ENCODE data around the gene GIGYF2.
A peak's percentile ranks its signal among the peaks of the same experiment; 100 is the strongest.

GIGYF2 gene

GRCh38 chr2:232870018-232870765 lies 173.1 kb downstream of the GIGYF2 start, which contains the start of gene SNORC:
SNORC (plus strand) TSS chr2:232870264; CDS start chr2:232870342, 78 bp downstream.
- Histone ChIP-seq H3K9me3 (replicated peaks; ENCODE audit: low read length) (no peaks in the 10 kb centered on the region), H3K4me2 (ENCODE audit: low read length) (no peak within 1 kb of the TSS), H3K4me1 (ENCODE audit: control insufficient read depth, insufficient read depth, low read length) (no peaks in the 10 kb centered on the region)

GRCh38 chr2:232870766-232871371 lies 173.7 kb downstream of the GIGYF2 start:
- Histone ChIP-seq H3K9ac (ENCODE audit: low read depth, low read length) (no peak overlapping the region), H3K27me3 (ENCODE audit: control insufficient read depth, insufficient read depth, low read length) (peaks cover 7% of the 10 kb centered on the region), H3K36me3 (ENCODE audit: insufficient read depth, low read length) (no peaks in the 10 kb centered on the region), H3K4me1 (ENCODE audit: control insufficient read depth, insufficient read depth, low read length) (peaks cover 2% of the 10 kb centered on the region), H3K4me3 (ENCODE audit: low read length) (no peak overlapping the region), H3K4me2 (ENCODE audit: low read length) (no peak overlapping the region), H3K9me3 (replicated peaks; ENCODE audit: low read length) (no peaks in the 10 kb centered on the region)

More at GRCh38 chr2:232870018-232870765, 173.1 kb downstream of the GIGYF2 start, which contains the start of gene SNORC:
- Histone ChIP-seq H3K27me3 (ENCODE audit: control insufficient read depth, insufficient read depth, low read length) (peaks cover under 1% of the 10 kb centered on the region), H3K4me3 (ENCODE audit: low read length) (no peak within 1 kb of the TSS), H3K36me3 (ENCODE audit: insufficient read depth, low read length) (no peaks in the 10 kb centered on the region), H3K9ac (ENCODE audit: low read depth, low read length) (no peak within 1 kb of the TSS)

- Histone ChIP-seq H3K36me3 (ENCODE audit: insufficient read depth, low read length) (no peaks in the 10 kb centered on the region), H3K4me3 (ENCODE audit: low read length) (no peak overlapping the region), H3K9me3 (replicated peaks; ENCODE audit: low read length) (no peaks in the 10 kb centered on the region), H3K4me2 (ENCODE audit: low read length) (no peak overlapping the region), H3K4me1 (ENCODE audit: control insufficient read depth, insufficient read depth, low read length) (peaks cover 6% of the 10 kb centered on the region), H3K9ac (ENCODE audit: low read depth, low read length) (no peak overlapping the region), H3K27me3 (ENCODE audit: control insufficient read depth, insufficient read depth, low read length) (peaks cover 9% of the 10 kb centered on the region)
Measured at GRCh38 chr2:232871418-232871834, 174.3 kb downstream of the GIGYF2 start.

- no peaks in the 10 kb centered on the region for H3K36me3 ChIP-seq (ENCODE audit: insufficient read depth, low read length)
- no peak overlapping the region for H3K4me2 ChIP-seq (ENCODE audit: low read length)
- peaks cover 9% of the 10 kb centered on the region for H3K27me3 ChIP-seq (ENCODE audit: control insufficient read depth, insufficient read depth, low read length)
- no peaks in the 10 kb centered on the region for H3K9me3 ChIP-seq (replicated peaks; ENCODE audit: low read length)
- no peak overlapping the region for H3K4me3 ChIP-seq (ENCODE audit: low read length)
- peaks cover 6% of the 10 kb centered on the region for H3K4me1 ChIP-seq (ENCODE audit: control insufficient read depth, insufficient read depth, low read length)
- no peak overlapping the region for H3K9ac ChIP-seq (ENCODE audit: low read depth, low read length)
Measured at GRCh38 chr2:232871835-232872736, 175.0 kb downstream of the GIGYF2 start.

- Histone ChIP-seq H3K27me3 (ENCODE audit: control insufficient read depth, insufficient read depth, low read length) (peaks cover 9% of the 10 kb centered on the region), H3K36me3 (ENCODE audit: insufficient read depth, low read length) (no peaks in the 10 kb centered on the region), H3K4me2 (ENCODE audit: low read length) (no peak overlapping the region), H3K4me1 (ENCODE audit: control insufficient read depth, insufficient read depth, low read length) (peaks cover 6% of the 10 kb centered on the region), H3K4me3 (ENCODE audit: low read length) (no peak overlapping the region), H3K9me3 (replicated peaks; ENCODE audit: low read length) (no peaks in the 10 kb centered on the region), H3K9ac (ENCODE audit: low read depth, low read length) (no peak overlapping the region)
Measured at GRCh38 chr2:232872826-232873225, 175.7 kb downstream of the GIGYF2 start.

- peaks cover 9% of the 10 kb centered on the region for H3K27me3 ChIP-seq (ENCODE audit: control insufficient read depth, insufficient read depth, low read length)
- H3K4me1 ChIP-seq (ENCODE audit: control insufficient read depth, insufficient read depth, low read length): peaks cover 6% of the 10 kb centered on the region
- no peak overlapping the region for H3K4me2 ChIP-seq (ENCODE audit: low read length)
- no peak overlapping the region for H3K9ac ChIP-seq (ENCODE audit: low read depth, low read length)
- H3K4me3 ChIP-seq (ENCODE audit: low read length): no peak overlapping the region
- H3K9me3 ChIP-seq (replicated peaks; ENCODE audit: low read length): no peaks in the 10 kb centered on the region
- H3K36me3 ChIP-seq (ENCODE audit: insufficient read depth, low read length): no peaks in the 10 kb centered on the region
Measured at GRCh38 chr2:232873292-232873908, 176.3 kb downstream of the GIGYF2 start.

- Histone ChIP-seq H3K9ac (ENCODE audit: low read depth, low read length) (no peak overlapping the region), H3K4me3 (ENCODE audit: low read length) (no peak overlapping the region), H3K4me1 (ENCODE audit: control insufficient read depth, insufficient read depth, low read length) (peaks cover 6% of the 10 kb centered on the region), H3K4me2 (ENCODE audit: low read length) (no peak overlapping the region), H3K27me3 (ENCODE audit: control insufficient read depth, insufficient read depth, low read length) (peaks cover 9% of the 10 kb centered on the region), H3K36me3 (ENCODE audit: insufficient read depth, low read length) (no peaks in the 10 kb centered on the region), H3K9me3 (replicated peaks; ENCODE audit: low read length) (no peaks in the 10 kb centered on the region)
Measured at GRCh38 chr2:232873909-232874641, 176.9 kb downstream of the GIGYF2 start.

- no peaks in the 10 kb centered on the region for H3K9me3 ChIP-seq (replicated peaks; ENCODE audit: low read length)
- no peak overlapping the region for H3K4me2 ChIP-seq (ENCODE audit: low read length)
- peaks cover 6% of the 10 kb centered on the region for H3K4me1 ChIP-seq (ENCODE audit: control insufficient read depth, insufficient read depth, low read length)
- peaks cover 9% of the 10 kb centered on the region for H3K27me3 ChIP-seq (ENCODE audit: control insufficient read depth, insufficient read depth, low read length)
- no peak overlapping the region for H3K4me3 ChIP-seq (ENCODE audit: low read length)
- H3K36me3 ChIP-seq (ENCODE audit: insufficient read depth, low read length): no peaks in the 10 kb centered on the region
- H3K9ac ChIP-seq (ENCODE audit: low read depth, low read length): no peak overlapping the region
Measured at GRCh38 chr2:232874677-232875223, 177.6 kb downstream of the GIGYF2 start.

- Histone ChIP-seq H3K4me2 (ENCODE audit: low read length) (peak overlapping the region; percentile 41), H3K4me3 (ENCODE audit: low read length) (no peak overlapping the region), H3K36me3 (ENCODE audit: insufficient read depth, low read length) (no peaks in the 10 kb centered on the region), H3K9ac (ENCODE audit: low read depth, low read length) (no peak overlapping the region), H3K4me1 (ENCODE audit: control insufficient read depth, insufficient read depth, low read length) (peaks cover 6% of the 10 kb centered on the region), H3K27me3 (ENCODE audit: control insufficient read depth, insufficient read depth, low read length) (peaks cover 9% of the 10 kb centered on the region), H3K9me3 (replicated peaks; ENCODE audit: low read length) (no peaks in the 10 kb centered on the region)
Measured at GRCh38 chr2:232875256-232876121, 178.4 kb downstream of the GIGYF2 start.

All from skeletal muscle satellite cell (primary cell).